GM03348 (cell line): ENCODE measurements around the gene PTPDC1.

Experiments used
- DNase-seq: peaks from one replicate; pipeline ENCODE4 v3.0.0; 2012; ENCODE audit warnings: low spot score

Gene PTPDC1, protein sequence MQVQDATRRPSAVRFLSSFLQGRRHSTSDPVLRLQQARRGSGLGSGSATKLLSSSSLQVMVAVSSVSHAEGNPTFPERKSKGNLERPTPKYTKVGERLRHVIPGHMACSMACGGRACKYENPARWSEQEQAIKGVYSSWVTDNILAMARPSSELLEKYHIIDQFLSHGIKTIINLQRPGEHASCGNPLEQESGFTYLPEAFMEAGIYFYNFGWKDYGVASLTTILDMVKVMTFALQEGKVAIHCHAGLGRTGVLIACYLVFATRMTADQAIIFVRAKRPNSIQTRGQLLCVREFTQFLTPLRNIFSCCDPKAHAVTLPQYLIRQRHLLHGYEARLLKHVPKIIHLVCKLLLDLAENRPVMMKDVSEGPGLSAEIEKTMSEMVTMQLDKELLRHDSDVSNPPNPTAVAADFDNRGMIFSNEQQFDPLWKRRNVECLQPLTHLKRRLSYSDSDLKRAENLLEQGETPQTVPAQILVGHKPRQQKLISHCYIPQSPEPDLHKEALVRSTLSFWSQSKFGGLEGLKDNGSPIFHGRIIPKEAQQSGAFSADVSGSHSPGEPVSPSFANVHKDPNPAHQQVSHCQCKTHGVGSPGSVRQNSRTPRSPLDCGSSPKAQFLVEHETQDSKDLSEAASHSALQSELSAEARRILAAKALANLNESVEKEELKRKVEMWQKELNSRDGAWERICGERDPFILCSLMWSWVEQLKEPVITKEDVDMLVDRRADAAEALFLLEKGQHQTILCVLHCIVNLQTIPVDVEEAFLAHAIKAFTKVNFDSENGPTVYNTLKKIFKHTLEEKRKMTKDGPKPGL

DNA sequence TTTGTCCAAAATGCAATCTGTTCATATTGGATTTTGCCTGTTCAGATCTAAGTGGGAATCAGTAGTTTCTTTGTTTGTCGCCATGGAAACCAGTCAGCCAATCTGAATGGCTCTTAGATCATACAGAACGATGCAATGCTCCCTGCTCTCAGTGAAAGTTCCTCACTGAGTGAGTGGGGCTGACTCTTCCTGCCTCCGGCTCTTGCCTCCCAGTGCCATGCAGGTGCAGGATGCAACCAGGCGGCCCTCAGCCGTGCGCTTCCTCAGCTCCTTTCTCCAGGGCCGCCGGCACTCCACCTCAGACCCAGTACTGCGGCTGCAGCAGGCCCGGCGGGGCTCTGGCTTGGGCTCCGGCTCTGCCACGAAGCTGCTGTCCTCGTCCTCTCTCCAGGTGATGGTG is at the start of gene PTPDC1:
Gene PTPDC1, plus strand, starts transcription at position 151 of the 400 bp plus-strand sequence. Its CDS starts 67 bp downstream, at position 218.
- peak; percentile 77 for DNase-seq

DNA sequence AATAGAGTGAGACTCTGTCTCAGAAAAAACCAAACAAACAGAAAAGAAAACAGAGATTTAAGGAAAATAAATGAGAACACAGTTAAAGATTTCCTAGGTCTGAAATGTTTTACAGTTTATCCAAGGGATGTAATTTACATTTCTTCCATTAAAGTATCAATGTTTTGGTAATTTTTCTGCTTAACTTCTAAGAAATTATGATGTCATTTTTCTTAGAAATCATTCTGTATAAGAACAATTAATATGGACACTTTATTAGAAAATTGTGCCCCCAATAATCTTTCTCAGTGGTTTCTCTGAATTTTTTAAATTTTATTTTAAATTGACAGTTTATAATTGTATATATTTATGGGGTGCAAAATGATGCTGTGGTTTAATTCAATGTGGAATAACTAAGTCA is 49.8 kb upstream of the PTPDC1 start:
- no peak for DNase-seq

DNA sequence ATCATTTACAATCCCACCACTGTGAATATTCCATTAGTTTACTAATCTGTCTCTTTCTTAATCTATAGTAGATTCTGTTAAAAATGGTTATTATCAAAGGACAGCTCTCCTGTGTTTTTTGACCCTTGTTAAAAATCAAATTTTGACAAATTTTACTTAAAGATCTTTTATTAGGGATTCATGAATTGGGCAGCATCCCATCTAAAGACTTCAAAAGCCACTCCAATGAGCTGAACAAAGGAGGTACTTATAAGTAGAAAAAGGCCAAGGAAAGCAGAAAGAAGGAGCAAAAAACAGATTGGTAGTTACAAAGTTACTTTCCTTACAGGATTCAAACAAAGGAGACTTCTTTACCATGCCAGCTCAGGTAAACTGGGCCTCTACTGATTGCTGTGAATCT is 44.5 kb upstream of the PTPDC1 start:
- DNase-seq = no peak

DNA sequence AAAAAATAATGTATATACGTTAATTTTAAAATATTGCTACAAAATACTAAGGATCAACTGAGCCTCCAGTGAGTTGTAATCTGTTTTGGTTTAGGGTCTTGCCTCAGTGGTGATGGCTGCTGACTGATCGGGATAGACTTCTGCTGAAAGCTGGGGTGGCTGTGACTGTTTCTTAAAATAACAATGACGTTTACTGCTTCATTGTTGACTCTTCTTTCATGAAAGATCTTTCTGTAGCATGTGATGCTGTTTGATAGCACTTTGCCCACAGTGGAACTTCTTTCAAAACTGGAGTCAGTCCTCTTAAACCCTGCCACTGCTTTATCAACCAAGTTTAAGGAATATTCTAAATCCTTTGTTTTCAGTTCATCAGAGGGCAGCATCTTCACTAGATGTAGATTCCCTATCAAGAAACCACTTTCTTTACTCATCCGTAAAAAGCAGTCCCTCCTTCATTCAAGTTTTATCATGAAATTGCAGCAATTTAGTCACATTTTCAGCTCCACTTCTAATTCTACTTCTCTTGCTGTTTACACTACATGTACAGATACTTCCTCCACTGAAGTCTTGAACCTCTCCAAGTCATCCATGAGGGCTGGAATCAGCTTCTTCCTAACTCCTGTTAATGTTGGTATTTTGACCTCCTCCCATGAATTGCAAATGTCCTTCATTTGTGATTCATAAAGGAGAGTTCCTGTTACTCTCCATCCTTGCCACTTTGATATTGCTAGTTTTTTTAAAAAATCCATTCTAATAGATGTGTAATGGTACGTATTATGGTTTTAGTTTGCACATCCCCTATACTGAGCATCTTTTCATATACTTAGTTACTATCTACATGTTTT is 41.5 kb upstream of the PTPDC1 start:
- DNase-seq = no peak

DNA sequence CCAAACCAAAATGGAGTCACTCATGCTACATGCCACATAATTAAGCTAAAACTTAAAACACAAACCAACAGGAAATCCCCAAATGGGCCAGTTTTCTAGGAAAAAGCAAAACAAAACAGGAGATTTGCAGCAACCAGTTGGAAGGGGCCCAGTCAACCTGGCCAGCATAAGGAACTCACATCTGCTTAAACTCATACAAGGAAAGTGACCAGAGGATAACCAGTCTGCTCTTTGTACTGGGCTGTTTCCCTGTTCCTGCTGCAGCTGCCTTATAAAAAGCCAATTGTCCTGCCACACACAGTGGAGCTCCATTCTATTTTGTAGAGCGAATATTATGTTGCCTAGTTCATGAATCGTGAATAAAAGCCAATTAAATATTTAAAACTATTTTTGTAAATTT is 29.5 kb upstream of the PTPDC1 start:
- DNase-seq = no peak

DNA sequence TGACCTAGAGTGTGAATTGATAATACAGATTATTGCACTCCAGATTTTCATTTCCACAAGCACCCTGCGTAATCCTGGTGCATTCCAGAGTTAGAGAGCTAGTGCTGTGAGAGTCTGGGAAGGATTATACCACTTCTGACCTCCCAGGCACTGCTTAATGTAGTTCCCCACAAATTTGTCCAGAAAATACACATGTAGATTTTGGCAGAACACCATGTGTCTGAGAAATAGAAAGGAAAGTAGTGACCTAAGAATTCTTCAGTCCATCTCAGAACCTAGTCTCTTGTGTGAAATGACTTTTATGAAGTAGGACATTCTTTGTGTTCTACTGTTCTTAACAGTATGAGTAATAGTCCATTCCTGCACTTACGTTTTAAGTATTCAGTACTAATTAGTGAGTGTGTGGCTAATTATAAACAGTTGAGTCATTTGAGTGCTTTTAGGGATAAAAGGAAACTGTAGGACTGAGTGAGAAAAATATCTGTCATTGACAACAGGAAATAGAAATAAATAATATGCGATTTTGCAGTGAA is 27.8 kb upstream of the PTPDC1 start:
- DNase-seq = peak; percentile 57

DNA sequence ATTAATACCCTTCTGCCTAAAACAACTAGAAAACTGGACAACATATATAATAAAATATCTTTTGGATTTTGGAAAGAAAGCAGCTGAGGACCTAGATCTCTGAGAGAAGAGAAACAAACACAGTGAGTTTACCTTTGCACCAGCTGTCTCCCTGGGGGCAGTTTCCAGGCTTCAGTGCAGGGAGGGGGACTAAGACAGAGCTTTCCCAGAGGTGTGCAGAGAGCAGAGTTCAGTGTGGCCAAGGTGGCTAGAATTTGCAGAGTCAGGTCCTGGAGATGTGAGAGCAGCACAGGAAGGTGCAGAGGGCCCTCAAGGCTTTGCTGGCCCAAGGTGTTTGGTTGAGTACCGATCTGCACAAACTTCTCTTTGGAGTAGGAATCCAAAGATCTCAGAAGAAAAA is 26.3 kb upstream of the PTPDC1 start:
- DNase-seq = no peak

DNA sequence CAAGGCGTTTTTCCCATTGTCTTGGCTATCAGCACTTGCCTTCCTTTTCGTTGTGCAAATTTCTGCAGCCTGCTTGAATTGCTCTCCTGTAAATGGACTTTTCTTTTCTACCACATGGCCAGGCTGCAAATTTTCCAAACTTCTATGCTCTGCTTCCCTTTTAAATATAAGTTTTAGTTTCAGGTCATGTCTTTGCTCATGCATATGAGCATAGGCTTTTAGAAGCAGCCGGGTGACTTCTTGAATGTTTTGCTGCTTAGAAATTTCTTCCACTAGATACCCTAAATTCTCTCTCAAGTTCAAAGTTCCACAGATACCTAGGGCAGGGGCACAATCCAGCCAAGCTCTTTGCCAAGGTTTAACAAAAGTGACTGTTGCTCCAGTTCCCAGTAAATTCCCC is 22.4 kb upstream of the PTPDC1 start:
- no peak for DNase-seq

DNA sequence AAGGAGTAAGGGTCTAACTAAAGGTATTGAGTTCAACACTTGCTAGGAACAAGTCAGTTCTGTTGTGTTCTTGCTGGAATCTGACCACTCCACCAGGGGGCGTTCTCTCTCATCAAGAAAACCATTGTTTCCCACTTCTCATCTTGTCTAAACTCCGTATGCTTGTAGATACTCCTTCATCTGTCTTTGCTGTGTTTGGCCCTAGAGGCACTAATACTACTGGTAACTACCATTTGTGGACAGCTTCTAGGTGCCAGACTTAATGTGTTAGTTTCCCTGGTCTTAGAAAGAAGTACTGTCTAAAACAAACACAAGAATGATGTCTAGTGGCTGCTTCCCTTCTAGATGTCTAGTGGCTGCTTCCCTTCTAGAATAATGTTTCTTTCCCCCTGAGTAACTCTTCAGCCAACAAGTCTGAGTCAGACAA is 18.7 kb upstream of the PTPDC1 start:
- peak; percentile 76 for DNase-seq

DNA sequence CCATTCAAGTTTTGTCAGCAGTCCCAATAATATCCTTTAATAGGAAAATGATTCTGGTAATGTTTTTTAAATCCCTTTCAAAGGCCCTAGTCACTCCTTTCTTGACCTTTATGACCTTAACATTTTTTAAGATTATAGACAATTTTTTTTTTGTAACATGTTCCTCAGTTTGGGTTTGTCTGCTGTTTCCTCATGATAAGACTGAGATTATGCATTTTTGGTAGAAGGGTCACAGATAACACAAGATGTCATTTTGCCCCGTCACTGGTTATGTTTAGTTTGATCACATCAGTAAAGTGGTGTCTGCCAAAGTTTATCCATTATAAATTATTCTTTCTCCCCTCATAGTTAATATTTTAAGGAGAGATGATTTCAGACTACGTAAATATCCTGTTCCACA is 16.0 kb upstream of the PTPDC1 start:
- no peak for DNase-seq

DNA sequence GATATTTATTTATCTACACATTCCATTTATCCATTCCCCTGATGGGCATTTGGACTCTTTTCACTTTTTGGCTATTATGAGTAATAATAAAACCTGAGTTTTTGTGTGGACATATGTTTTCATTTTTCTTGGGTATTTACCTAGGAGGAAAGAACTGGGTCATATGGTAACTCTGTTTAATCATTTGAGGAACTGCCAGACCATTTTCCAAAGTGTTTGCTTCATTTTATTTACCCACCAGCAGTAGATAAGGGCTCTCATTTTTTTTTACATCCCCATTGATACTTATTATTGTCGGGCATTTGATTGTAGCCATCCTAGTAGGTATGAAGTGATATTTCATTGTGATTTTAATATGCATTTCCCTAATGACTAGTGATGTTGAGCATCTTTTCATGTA is 7.7 kb upstream of the PTPDC1 start:
- DNase-seq = no peak

DNA sequence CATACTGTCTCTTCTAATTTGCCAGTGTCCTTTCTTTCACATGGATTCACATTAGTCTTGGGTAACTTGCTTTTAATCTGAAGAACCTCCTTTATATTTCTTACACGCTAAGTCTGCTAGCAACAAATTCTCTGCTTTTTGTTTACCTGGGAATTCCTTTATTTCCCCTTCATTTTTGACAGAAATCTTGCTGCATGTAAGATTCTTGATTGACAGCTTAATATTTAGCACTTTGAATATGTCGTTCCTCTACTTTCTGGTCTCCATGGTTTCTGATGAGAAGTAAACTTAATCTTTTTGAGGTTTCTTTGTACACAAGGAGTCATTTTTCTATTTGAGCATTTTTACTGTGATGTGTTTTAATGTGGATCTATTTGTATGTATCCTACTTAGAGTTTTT is 6.2 kb upstream of the PTPDC1 start:
- no peak for DNase-seq

DNA sequence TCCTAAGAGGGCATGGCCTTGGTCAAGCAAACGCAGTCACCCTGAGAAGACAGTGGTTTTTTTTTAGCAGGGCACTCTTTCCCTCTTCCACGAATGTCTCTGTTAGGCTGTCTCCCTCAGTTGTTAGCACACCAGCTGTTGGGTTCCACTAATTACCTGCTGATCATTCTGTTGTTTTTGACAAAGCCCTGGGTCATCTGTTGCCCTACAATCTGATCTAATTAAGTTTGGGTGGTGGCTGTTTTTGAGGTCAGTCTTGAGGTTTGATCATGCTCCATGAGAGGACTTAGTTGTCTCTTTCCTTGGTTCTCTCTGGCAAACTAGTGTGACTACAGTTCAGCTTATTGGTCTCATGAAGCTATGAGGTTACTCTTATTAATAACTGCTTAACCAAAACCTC is 5.0 kb upstream of the PTPDC1 start:
- no peak for DNase-seq

DNA sequence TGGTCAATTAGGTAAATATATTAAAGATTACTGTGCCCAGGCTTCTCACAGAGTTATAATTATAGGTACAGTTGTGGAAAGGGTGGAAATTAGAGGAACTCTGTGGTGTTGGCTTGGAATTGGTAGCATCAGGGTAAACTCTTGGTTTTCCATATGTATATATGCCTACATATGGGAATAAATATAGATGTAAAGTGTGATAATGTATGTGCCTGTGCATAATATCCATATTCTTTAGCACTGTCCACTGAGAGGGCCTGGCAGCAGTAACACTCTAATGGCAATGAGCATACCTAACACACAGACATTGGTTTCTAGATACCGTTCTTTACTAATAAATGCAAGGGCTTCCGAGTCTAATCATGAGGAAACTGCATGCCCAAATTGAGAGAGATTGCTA is 4.0 kb upstream of the PTPDC1 start:
- DNase-seq = no peak

DNA sequence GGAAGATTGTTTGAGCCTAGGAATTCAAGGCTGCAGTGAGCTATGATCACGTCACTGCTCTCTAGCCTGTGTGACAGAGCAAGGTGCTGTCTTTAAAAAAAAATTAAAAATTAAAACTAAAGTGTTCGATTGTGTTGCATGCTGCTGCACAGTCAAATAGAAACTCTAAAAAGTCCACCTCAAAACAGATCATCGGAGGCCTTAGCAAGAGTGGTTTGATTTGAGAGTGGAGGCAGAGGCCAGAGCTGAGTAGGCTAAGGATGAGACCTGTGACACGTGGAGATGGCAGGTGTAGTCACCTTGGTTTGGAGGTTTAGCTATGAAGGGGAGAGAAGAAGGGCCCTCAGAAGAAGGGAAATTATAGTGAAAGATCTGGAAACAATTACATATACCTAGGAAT is 2.8 kb upstream of the PTPDC1 start:
- no peak for DNase-seq

DNA sequence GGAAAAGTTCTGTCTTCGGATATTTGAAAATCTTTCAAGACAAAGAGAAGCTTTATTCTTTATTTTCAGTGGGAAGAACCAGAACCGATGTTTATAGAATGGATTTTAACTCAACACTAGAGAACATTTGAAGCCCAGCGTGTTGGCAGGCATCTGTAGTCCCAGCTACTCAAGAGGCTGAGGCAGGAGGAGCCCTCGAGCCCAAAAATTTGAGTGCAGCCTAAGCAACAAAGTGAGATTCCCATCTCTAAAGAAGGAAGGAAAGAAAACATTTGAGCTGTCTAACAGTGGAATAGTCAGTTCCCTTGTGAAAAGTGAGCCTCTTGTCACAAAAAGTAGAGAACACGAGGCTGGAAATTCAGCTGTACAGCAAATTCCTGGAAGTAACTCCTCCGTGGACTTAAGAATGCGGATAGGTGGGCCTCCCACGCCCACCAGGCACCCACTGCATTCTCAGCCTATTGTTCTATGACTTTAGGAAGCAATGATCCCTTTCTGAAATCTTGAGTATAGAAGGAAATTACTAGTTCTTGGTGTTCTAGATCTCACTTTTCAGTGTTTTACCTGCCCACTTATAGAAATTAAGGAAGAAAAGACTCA is 2.3 kb upstream of the PTPDC1 start:
- DNase-seq = no peak

DNA sequence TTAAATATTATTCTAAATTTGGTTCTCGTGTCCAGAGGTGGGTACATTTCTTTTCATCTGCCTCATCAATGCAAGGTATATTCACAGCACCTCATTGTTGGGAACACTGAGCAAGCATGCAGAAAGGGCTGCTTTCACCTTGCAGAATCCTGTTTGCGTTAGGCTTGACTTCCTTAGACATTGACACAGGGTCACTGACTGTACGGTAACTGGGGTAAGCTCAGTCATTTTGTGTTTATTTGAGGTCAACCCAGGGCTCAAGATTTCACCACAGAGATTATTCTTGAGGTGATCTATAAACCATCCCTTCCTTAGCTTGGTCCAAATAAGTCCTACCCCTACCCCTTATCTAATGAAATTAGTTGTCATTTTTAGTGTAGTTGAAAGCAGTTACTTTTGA is 1.7 kb upstream of the PTPDC1 start:
- DNase-seq = no peak

DNA sequence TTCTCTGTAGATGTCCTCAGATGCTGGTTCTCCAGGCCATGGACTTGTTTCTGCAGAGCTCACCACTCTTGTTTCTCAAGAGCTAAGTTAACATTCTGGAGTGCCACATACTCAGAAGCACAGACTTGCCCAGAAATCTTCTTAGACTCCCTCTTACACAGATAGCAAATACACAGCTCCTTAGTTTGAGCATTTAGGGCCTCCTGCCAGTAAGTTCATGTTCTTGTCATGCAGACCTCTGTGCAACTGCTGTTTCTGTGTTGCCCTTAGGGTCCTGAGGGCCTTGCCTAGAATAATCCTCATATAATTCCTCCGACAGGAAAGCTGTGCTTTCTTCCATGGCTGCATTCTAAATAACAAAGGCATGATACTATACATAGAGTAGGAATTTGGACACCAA is 1.3 kb upstream of the PTPDC1 start:
- no peak for DNase-seq

DNA sequence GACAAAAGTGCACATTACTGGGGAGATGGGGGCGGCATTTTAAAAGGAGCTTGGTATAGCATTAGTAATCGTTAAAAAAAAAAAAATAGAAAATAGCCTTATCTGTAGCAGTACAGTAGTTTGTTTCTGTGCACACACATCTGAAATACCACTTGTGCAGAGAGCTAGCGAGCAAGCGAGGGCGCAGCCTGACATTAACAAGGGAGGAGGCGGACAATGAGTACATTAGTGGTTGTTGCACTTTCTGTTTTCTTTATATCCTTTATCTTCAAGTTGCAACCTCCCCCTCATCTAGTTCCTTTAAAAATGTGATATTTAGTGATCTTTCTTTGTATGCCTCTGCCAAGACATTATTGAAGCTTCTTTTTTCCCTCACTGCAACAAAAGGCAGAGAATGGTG is 880 bp upstream of the PTPDC1 start:
- DNase-seq = no peak

DNA sequence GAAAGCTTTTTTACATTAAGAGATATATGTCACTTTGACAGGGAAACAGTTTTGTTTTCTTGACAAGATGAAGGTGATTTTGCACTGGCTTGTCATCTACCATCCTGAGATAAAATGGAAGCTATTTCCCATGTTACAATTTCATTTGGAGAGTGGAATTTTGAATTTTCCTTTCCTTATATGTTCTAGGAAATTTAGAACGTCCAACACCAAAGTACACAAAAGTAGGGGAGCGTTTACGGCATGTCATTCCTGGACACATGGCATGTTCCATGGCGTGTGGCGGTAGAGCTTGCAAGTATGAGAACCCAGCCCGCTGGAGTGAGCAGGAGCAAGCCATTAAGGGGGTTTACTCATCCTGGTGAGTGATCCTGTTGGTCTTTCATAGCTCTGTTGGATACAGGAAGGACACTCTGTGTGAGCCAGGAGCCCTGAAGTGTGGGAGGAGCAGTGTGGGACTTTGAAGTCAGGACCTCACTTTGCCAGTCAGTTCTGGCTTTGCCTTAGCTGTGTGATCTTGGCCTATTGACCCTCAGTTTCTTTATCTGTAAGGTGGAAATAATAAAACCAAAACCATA is 887 bp downstream of the PTPDC1 start:
- DNase-seq = peak; percentile 11
